CD14-positive monocyte (primary cell): ENCODE data around the gene FOXE3. TPM values are rescaled to one million over a fixed set of nuclear protein-coding genes. Genes with fewer than 3 reads are reported as not detected.

ENCODE experiments used
- DNase-seq, 3 donors: peaks; one replicate each; pipeline ENCODE4 v3.0.0-alpha.2; 2011 to 2022
- H2AFZ ChIP-seq: 2 replicates; pipeline ENCODE4 v1.6.0; 2012; ENCODE audit warnings: mild to moderate bottlenecking, low read depth, low read length, inconsistent platforms; ENCODE audit not compliant: insufficient read depth, poor library complexity, severe bottlenecking
- H3K27ac ChIP-seq, 2 donors: 1 replicate in 1 of 2; 2 replicates in 1 of 2; pipeline ENCODE4 v1.5.1; 2012 to 2013; ENCODE audit warnings: low read length in 2 of 2, control low read depth in 1 of 2, inconsistent platforms in 1 of 2, low read depth in 1 of 2, mild to moderate bottlenecking in 1 of 2
- H3K27me3 ChIP-seq, 2 donors: one replicate each; pipeline versions ENCODE4 v1.6.0 to v1.6.1; 2011 to 2013; ENCODE audit warnings: low read length in 2 of 2; ENCODE audit not compliant: control insufficient read depth in 2 of 2, insufficient read depth in 2 of 2
- H3K36me3 ChIP-seq, 2 donors: replicated peaks in 1 of 2; 1 replicate in 1 of 2; 2 replicates in 1 of 2; pipeline versions ENCODE4 v1.5.1 to v1.6.1; 2012 to 2013; ENCODE audit warnings: low read length in 2 of 2, control low read depth in 1 of 2, inconsistent platforms in 1 of 2, mild to moderate bottlenecking in 1 of 2; ENCODE audit not compliant: insufficient read depth in 2 of 2, control insufficient read depth in 1 of 2
- H3K4me1 ChIP-seq, 2 donors: 1 replicate in 1 of 2; 2 replicates in 1 of 2; pipeline versions ENCODE4 v1.5.1 to v1.6.1; 2012 to 2013; ENCODE audit warnings: low read length in 2 of 2, control low read depth in 1 of 2, inconsistent platforms in 1 of 2, mild to moderate bottlenecking in 1 of 2, moderate library complexity in 1 of 2; ENCODE audit not compliant: insufficient read depth in 2 of 2, control insufficient read depth in 1 of 2
- H3K4me2 ChIP-seq: replicated peaks from 2 replicates; pipeline ENCODE3; 2012; ENCODE audit warnings: low read length, moderate library complexity, mild to moderate bottlenecking; ENCODE audit not compliant: poor library complexity, severe bottlenecking; ENCODE audit errors: extremely low read depth
- H3K4me3 ChIP-seq, 3 experiments: fragments of 200-600 bp in 1 of 3; sonication (generic) in 1 of 3; replicated peaks in 1 of 3; 1 replicate in 2 of 3; 2 replicates in 1 of 3; pipeline ENCODE4 v1.5.1; 2011 to 2013; ENCODE audit warnings: low read length in 3 of 3, mild to moderate bottlenecking in 3 of 3, control low read depth in 2 of 3, low read depth in 2 of 3, inconsistent platforms in 1 of 3, moderate library complexity in 1 of 3
- H3K79me2 ChIP-seq: 2 replicates; pipeline ENCODE4 v1.6.0; 2012; ENCODE audit warnings: mild to moderate bottlenecking, control low read depth, inconsistent platforms, low read length, moderate library complexity; ENCODE audit not compliant: insufficient read depth
- H3K9ac ChIP-seq: 2 replicates; pipeline ENCODE4 v1.6.0; 2017; ENCODE audit warnings: low read length, mild to moderate bottlenecking; ENCODE audit not compliant: insufficient read depth, poor library complexity, severe bottlenecking
- H3K9me3 ChIP-seq, 2 donors: replicated peaks in 1 of 2; 1 replicate in 1 of 2; 2 replicates in 1 of 2; pipeline versions ENCODE4 v1.5.1 to v1.6.1; 2012 to 2013; ENCODE audit warnings: low read length in 2 of 2, control low read depth in 1 of 2; ENCODE audit not compliant: control insufficient read depth in 1 of 2, insufficient read depth in 1 of 2
- H4K20me1 ChIP-seq: 2 replicates; pipeline ENCODE4 v1.6.0; 2012; ENCODE audit warnings: mild to moderate bottlenecking, low read length, control low read depth, moderate library complexity; ENCODE audit not compliant: insufficient read depth
- H3K27ac Mint-ChIP-seq, 7 donors: one replicate each; pipeline ENCODE4 v1.8.0; 2020; ENCODE audit warnings: mild to moderate bottlenecking in 7 of 7, mixed read lengths in 7 of 7, moderate library complexity in 6 of 7, inconsistent platforms in 2 of 7
- H3K27me3 Mint-ChIP-seq, 3 donors: one replicate each; pipeline ENCODE4 v1.8.0; 2021 to 2022; ENCODE audit warnings: low read depth in 3 of 3, mild to moderate bottlenecking in 3 of 3, mixed read lengths in 3 of 3, moderate library complexity in 3 of 3, inconsistent platforms in 1 of 3
- H3K36me3 Mint-ChIP-seq, 2 donors: one replicate each; pipeline ENCODE4 v1.8.0; 2020; ENCODE audit warnings: mixed read lengths in 2 of 2, inconsistent platforms in 1 of 2, mild to moderate bottlenecking in 1 of 2
- H3K4me1 Mint-ChIP-seq: one replicate; pipeline ENCODE4 v1.8.0; 2020; ENCODE audit warnings: mild to moderate bottlenecking, mixed read lengths
- H3K4me3 Mint-ChIP-seq, 2 donors: one replicate each; pipeline ENCODE4 v1.8.0; 2020; ENCODE audit warnings: mild to moderate bottlenecking in 2 of 2, mixed read lengths in 2 of 2, moderate library complexity in 1 of 2
- H3K9me3 Mint-ChIP-seq, 7 donors: one replicate each; pipeline ENCODE4 v1.8.0; 2020 to 2022; ENCODE audit warnings: mixed read lengths in 7 of 7, mild to moderate bottlenecking in 6 of 7, moderate library complexity in 6 of 7, inconsistent platforms in 2 of 7
- WGBS: methylation state at CpG from one replicate; pipeline ENCODE4 v1.1.5; 2013; ENCODE audit warnings: missing lambda C conversion rate; ENCODE audit not compliant: insufficient coverage; 5-methylcytosine and 5-hydroxymethylcytosine counted together
- intact Hi-C, 2 donors: fragments of 100-400 bp; cut with micrococcal nuclease; formaldehyde crosslinking; loops; one replicate each; pipeline versions ENCODE4 v1.15.0 to v1.15.1; 2023
- polyA plus RNA-seq, 3 donors: library from polyadenylated mRNA; depleted of rRNA in 1 of 3; unstranded in 2 of 3; stranded (reverse) in 1 of 3; fragments of 300-500 nt in 2 of 3; fragments of >200 nt in 1 of 3; fragmentation: Illumina TruSeq in 2 of 3; gene quantifications; 1 replicate in 2 of 3; 2 replicates in 1 of 3; pipeline ENCODE4 v1.2.3, GENCODE V29; 2012 to 2021
- TF ChIP-seq, protein P1 (sequence below): fragments of 200-600 bp; IDR thresholded peaks from one replicate; pipeline ENCODE4 v1.8.0; 2022; ENCODE audit warnings: antibody characterized with exemption, mild to moderate bottlenecking

Gene FOXE3
- polyA plus RNA-seq, 3 donors: not detected

DNA sequence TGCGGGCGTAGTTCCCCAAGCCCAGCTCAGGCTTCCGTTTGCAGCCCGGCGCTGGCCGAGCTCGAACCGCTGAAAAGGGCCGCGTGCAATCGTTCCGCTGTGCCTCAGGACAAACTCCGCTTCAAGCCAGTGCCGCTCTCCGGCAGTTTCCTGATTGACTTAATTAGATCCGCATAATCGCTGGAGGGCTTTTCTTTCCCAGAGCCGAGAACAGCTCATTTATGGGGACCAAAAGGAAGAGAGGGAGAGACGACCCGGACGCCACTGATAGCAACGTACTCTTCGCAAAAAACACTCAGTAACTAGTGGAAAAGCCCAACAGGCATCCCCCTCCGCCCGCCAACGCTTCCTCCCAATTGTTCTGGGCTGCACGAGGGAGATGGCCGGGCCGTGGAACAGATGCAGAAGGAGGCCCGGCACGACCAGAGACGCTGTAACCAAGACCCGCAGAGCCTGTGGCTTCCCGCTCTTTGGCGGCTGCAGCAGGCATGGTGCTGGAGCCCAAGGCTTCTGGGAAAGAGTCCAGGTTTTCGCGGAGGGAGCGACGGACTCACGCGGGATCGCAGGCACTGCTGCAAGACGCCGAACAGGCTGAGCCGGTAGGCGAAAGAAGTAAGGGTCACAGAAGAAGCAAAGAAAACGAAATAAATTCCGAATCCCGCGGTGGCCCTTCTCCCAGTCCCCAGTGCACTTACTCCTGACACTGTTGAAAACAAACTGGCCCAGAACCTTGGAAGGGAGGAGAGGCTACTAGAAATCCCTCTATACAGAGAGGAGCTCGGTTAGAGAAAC is 18.2 kb downstream of the FOXE3 start:
- Histone ChIP-seq H3K4me3 (peak overlapping the region in 1 of 3 experiments; percentile 66), H3K79me2 (no peaks in the 10 kb centered on the region), H3K9me3 (peaks cover 6 to 22% of the 10 kb centered on the region in 2 donors), H3K4me1 (peaks cover 45 to 66% of the 10 kb centered on the region in 2 donors), H3K27me3 (peaks cover 43 to 56% of the 10 kb centered on the region in 2 donors), H3K36me3 (no peaks in the 10 kb centered on the region), H3K4me2 (peak overlapping the region; percentile 70), H3K9ac (no peak overlapping the region), H2AFZ (peak overlapping the region; percentile 62), H3K27ac (no peak overlapping the region), H4K20me1 (peaks cover 22% of the 10 kb centered on the region)
- Mint-ChIP-seq H3K4me3 (peak overlapping the region; percentile 68 to 87), H3K27me3 (peaks cover 54 to 73% (median 62%) of the 10 kb centered on the region in 3 donors), H3K36me3 (peaks cover 25 to 36% of the 10 kb centered on the region in 2 donors), H3K4me1 (peaks cover 50% of the 10 kb centered on the region), H3K9me3 (peaks cover 0 to 36% (median 29%) of the 10 kb centered on the region in 7 donors), H3K27ac (peak overlapping the region in 2 of 7 donors; percentile 31 to 46)
- WGBS: 2% methylated on average over 36 of the region's 51 CpGs
- peak in 2 of 3 donors; percentile 17 to 24 for DNase-seq
- TF ChIP-seq, protein P1, sequence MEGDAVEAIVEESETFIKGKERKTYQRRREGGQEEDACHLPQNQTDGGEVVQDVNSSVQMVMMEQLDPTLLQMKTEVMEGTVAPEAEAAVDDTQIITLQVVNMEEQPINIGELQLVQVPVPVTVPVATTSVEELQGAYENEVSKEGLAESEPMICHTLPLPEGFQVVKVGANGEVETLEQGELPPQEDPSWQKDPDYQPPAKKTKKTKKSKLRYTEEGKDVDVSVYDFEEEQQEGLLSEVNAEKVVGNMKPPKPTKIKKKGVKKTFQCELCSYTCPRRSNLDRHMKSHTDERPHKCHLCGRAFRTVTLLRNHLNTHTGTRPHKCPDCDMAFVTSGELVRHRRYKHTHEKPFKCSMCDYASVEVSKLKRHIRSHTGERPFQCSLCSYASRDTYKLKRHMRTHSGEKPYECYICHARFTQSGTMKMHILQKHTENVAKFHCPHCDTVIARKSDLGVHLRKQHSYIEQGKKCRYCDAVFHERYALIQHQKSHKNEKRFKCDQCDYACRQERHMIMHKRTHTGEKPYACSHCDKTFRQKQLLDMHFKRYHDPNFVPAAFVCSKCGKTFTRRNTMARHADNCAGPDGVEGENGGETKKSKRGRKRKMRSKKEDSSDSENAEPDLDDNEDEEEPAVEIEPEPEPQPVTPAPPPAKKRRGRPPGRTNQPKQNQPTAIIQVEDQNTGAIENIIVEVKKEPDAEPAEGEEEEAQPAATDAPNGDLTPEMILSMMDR: no peak
- intact Hi-C loops: loop anchor here (5.0 to 10.0 kb wide), 3 partner anchors 202 to 291 kb away; partner anchors contain the start of gene TAL1 (in 1 of the 2)

DNA sequence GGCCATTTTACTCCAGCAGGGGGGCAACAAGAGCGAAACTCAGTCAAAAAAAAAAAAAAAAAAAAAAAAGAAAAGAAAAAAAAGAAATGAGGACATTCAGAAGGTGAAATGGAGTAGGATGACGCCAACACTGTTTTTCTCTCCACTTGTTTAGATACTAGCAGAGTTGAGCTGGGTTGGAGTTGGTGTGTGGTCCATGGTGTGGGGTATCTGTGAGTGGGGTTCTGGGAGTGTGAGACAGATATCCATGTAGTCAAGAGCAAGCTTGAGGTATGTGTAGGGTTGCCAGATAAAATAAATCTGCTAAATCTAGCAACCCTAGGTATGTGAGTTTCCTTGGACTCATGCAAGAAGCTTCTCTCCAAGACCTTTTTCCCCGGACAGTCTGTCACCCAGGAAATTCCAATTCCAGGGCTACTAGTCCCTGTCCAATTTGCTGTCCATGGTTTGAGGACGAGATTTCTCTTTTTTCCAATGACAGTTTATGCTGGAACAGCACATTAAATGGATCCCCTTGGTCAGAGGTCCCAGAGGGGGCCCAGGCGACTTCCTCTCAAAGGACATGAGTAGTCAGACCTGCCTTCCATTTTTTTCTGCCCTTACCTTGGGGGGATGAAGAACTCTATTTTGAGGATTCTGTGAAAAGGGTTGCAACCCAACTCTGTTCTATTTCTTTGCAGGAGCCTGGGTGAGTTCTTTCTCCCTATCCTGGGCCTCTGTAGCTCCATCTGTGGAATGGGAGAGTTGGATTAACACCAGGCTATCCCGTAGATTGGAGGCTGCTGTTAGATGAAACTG is 19.6 kb downstream of the FOXE3 start:
- Mint-ChIP-seq H3K27me3 (peaks cover 51 to 66% (median 56%) of the 10 kb centered on the region in 3 donors), H3K9me3 (peaks cover 0 to 39% (median 29%) of the 10 kb centered on the region in 7 donors), H3K4me1 (peaks cover 53% of the 10 kb centered on the region), H3K36me3 (peaks cover 25 to 38% of the 10 kb centered on the region in 2 donors), H3K4me3 (peak overlapping the region; percentile 85 to 93), H3K27ac (peak overlapping the region in 1 of 7 donors; percentile 83)
- Histone ChIP-seq H3K79me2 (no peaks in the 10 kb centered on the region), H3K4me1 (peaks cover 45 to 68% of the 10 kb centered on the region in 2 donors), H2AFZ (no peak overlapping the region), H3K27me3 (peaks cover 57 to 70% of the 10 kb centered on the region in 2 donors), H3K9ac (no peak overlapping the region), H3K4me3 (peak overlapping the region in 1 of 3 experiments; percentile 77), H4K20me1 (peaks cover 22% of the 10 kb centered on the region), H3K36me3 (no peaks in the 10 kb centered on the region), H3K4me2 (peak overlapping the region; percentile 85), H3K27ac (no peak overlapping the region), H3K9me3 (peaks cover 6 to 22% of the 10 kb centered on the region in 2 donors)
- DNase-seq: no peak
- 100% methylated on average over 2 of the region's 6 CpGs for WGBS
- TF ChIP-seq, protein P1: no peak
- intact Hi-C loops: loop anchor here (5.0 to 10.0 kb wide), 3 partner anchors 98 to 289 kb away; no protein-coding TSS in a partner anchor
